ENCODE measurements around the gene UTF1. TPM values are rescaled to one million over a fixed set of nuclear protein-coding genes. Genes with fewer than 3 reads are reported as not detected.

Gene UTF1
- total RNA-seq, 8 experiments from 2014 or later = 0.18 to 0.38 (median 0.24) TPM; not detected in 5

DNA sequence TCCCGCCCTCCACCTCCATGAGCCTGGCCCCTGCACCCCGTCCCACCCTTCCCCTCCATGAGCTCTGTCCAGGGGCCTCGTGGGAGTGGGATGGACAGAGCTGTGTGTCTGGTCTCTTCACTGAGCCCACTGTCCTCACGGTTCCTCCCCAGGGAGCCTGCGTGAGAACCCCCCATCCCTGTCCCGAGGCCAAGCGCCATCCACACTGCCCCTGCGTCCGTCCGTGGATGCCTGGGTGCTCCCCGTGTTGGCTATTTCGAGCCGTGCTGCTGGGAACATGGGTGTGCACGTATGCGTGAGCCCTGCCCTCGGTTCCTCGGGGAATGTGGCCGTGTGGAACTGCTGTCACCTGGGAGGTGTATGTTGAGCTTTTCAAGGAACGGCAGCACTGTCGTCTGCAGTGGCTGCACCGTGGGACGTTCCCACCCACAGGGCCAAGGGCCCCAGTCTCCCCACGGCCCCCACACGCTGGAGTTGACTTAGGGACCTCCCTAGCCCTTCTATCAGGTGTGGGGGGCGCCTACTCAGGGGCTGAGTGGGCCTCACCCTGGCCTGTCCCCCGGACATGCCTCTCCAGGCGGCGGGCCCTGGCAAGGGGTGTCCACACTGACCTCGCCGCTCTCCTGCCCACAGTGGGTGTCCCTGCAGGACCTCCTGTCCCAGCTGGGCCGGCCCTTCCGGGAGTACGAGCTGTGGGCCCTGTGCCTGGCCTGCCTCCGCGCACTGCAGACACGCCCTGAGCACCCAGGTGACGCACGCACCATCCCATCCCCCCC, 41.9 kb upstream of the UTF1 start:
- in situ Hi-C loops (cut with MboI; ENCODE audit: low pct_unique_long_range_greater_than_20kb in 2 of 9, low sequenced_read_pairs in 9 of 9, unreplicated experiment in 9 of 9) = no loop called here
- WGBS, 10 experiments = 94% methylated on average over 9 of the region's 38 CpGs; no CpG with 5 or more reads in 9 of the 10 experiments
- Histone ChIP-seq H3K27ac (peak overlapping the region in 1 of 2 donors; percentile 76), H3K4me3 (no peak overlapping the region), H3K4me1 (replicated peaks in 1 of 2) (peaks cover 19 to 27% of the 10 kb centered on the region in 2 donors)
- ATAC-seq (replicated peaks in 6 of 8) = no peak

DNA sequence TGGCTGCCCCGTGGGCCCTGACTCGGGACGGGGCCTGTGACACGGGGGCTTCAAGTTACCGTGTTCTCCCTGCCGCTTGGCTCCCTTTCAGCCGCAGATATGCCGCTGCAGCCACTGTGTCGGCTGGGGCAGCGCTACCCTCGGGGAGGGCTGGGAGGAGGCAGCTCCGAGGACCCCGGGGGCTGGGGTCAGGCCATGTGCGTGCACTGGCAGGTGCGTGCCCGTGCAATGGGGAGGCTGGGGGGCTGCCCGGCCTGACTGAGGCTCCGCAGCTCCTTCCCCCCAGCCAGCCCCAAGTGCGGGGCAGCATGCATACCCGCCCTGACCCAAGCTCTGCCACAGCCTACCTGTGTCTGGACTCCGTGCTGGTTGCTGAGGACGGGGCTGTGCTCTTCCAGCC, 40.8 kb upstream of the UTF1 start:
- ATAC-seq (replicated peaks in 6 of 8) = no peak
- Histone ChIP-seq H3K4me3 (no peak overlapping the region), H3K4me1 (replicated peaks in 1 of 2) (peaks cover 19 to 27% of the 10 kb centered on the region in 2 donors), H3K27ac (no peak overlapping the region)
- no CpG with 5 or more reads among the region's 22 CpGs for WGBS, 10 experiments
- in situ Hi-C loops (cut with MboI; ENCODE audit: low pct_unique_long_range_greater_than_20kb in 2 of 9, low sequenced_read_pairs in 9 of 9, unreplicated experiment in 9 of 9) = no loop called here

DNA sequence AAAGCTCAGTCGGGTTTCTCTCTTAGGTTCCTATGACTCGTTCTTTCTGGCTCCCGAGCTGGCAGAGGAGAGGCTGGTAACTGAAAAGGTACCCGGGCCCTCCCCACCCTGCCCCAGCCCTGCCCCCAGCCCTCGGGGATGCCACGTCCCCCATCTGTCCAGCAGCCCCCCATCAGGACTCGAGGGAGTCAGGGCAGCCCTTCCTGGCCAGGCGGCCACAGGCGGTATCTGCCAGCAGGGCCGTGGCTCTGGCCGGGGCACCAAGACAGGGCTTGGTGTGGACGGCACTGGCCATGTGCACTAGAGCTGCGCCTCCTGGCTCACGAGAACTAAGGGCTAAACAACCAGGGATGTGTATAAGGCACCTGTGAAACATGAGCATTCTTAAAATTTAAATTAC, 40.3 kb upstream of the UTF1 start:
- 88 to 100% (median 92%) methylated on average over 3 to 8 of the region's 14 CpGs; no CpG with 5 or more reads in 6 of the 10 experiments for WGBS, 10 experiments
- ATAC-seq (replicated peaks in 6 of 8) = no peak
- in situ Hi-C loops (cut with MboI; ENCODE audit: low pct_unique_long_range_greater_than_20kb in 2 of 9, low sequenced_read_pairs in 9 of 9, unreplicated experiment in 9 of 9) = no loop called here
- Histone ChIP-seq H3K4me3 (no peak overlapping the region), H3K27ac (no peak overlapping the region), H3K4me1 (replicated peaks in 1 of 2) (peaks cover 19 to 27% of the 10 kb centered on the region in 2 donors)

DNA sequence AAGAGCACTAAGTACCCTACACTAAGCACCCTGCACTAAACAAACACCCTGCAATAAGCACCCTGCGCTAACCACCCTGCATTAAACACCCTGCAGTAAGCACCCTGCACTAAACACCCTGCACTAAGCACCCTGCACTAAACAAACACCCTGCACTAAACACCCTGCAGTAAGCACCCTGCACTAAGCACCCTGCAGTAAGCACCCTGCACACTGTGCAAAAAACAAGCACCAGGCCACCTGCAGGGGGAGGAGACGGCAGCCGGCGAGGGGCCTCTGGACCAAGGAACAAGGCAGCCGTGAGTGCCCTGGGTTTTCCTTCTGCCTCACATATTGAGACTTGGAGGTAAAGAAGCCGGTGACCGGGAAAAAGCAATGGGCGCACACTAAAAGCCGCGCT, 39.8 kb upstream of the UTF1 start:
- H3K27ac ChIP-seq = no peak overlapping the region
- H3K4me1 ChIP-seq (replicated peaks in 1 of 2) = peaks cover 19 to 27% of the 10 kb centered on the region in 2 donors
- ATAC-seq (replicated peaks in 6 of 8) = no peak
- 60 to 100% (median 66%) methylated on average over 1 to 4 of the region's 10 CpGs; no CpG with 5 or more reads in 4 of the 10 experiments for WGBS, 10 experiments
- H3K4me3 ChIP-seq = no peak overlapping the region
- in situ Hi-C loops (cut with MboI; ENCODE audit: low pct_unique_long_range_greater_than_20kb in 2 of 9, low sequenced_read_pairs in 9 of 9, unreplicated experiment in 9 of 9) = no loop called here

DNA sequence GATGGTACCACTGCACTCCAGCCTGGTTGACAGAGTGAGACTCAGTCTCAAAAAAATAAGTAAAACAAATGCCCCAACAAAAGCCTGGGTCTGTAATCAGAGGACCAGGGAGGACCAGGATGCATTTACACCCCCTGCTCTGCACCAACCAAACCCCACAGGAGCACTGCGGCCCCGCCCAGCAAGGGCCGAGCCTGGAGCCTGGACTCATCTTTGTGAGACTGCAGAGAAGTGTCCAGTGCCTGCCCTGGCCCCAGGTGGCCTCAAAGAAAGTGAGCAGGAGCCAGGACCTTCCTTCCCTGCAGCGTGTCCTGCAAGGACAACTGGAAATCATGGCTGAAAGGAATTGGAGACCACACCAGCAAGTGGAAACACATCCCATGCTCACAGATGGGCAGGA, 38.4 kb upstream of the UTF1 start:
- Histone ChIP-seq H3K4me3 (no peak overlapping the region), H3K27ac (no peak overlapping the region), H3K4me1 (replicated peaks in 1 of 2) (peaks cover 10 to 14% of the 10 kb centered on the region in 2 donors)
- WGBS, 10 experiments = 17 to 100% (median 100%) methylated on average over 1 to 3 of the region's 4 CpGs; no CpG with 5 or more reads in 4 of the 10 experiments
- no peak for ATAC-seq (replicated peaks in 6 of 8)
- in situ Hi-C loops (cut with MboI; ENCODE audit: low pct_unique_long_range_greater_than_20kb in 2 of 9, low sequenced_read_pairs in 9 of 9, unreplicated experiment in 9 of 9) = no loop called here

DNA sequence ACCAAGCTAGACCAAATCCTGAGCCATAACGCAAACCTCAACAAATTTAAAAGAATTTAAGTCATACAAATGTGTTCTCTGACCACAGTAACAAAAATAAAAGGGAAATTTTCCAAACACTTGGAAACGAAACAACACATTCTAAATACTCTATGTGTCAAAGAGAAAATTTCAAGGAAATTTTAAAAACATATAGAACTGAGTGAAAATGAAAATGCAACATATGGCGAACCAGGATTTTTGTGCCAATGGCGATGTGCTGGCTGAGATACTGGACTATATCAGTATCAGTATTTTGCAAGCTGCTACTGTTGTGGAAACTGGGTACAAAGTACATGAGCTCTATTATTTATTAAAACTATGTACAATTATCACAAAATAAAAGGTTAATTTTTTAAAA, 35.9 kb upstream of the UTF1 start:
- Histone ChIP-seq H3K4me3 (no peak overlapping the region), H3K27ac (no peak overlapping the region), H3K4me1 (replicated peaks in 1 of 2) (no peaks in the 10 kb centered on the region)
- 0 to 95% (median 73%) methylated on average over 1 to 4 of the region's 4 CpGs for WGBS, 10 experiments
- in situ Hi-C loops (cut with MboI; ENCODE audit: low pct_unique_long_range_greater_than_20kb in 2 of 9, low sequenced_read_pairs in 9 of 9, unreplicated experiment in 9 of 9) = no loop called here
- no peak for ATAC-seq (replicated peaks in 6 of 8)

DNA sequence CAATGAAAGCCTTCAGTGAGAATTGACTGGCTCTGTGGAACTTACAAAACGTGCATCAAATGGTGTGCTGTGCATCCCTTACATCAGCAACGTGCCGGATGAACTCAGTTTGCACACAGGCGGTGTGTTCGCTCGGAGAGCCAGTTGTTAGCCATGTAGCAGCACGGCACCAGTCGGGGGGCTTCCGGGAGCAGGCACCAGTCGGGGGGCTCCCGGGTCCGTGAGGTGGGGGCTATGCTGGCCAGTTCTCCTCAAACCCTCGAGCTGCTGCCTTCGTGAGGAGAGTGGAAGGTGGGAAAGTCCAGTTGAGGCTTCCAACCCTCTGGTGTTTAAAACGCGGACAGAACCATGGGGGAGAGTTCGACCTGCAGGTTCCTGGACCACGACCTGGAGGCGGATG, 34.9 kb upstream of the UTF1 start:
- Histone ChIP-seq H3K4me3 (no peak overlapping the region), H3K4me1 (replicated peaks in 1 of 2) (no peaks in the 10 kb centered on the region), H3K27ac (no peak overlapping the region)
- 50 to 100% (median 58%) methylated on average over 1 to 7 of the region's 19 CpGs; no CpG with 5 or more reads in 5 of the 10 experiments for WGBS, 10 experiments
- no peak for ATAC-seq (replicated peaks in 6 of 8)
- in situ Hi-C loops (cut with MboI; ENCODE audit: low pct_unique_long_range_greater_than_20kb in 2 of 9, low sequenced_read_pairs in 9 of 9, unreplicated experiment in 9 of 9) = no loop called here

DNA sequence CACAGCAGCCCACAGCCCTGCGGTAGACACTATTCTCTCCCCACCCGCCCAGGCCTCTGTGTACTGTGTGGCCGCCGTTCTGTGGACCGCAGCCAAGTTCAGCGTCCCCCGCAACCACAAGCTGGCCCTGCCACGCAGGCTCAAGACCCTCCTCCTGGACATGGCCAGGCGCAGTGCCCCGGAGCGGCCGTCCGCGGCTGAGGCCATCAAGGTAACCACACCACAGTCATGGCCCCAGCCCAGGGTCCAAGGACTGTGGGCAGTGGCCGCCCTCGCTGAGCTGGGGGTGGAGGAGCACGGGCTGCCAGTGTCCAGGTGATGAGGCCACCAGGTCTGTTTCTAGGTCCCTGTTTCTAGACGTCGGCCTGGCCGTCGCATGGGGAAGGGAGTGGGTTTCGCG, 34.4 kb upstream of the UTF1 start:
- no peak for ATAC-seq (replicated peaks in 6 of 8)
- H3K27ac ChIP-seq = no peak overlapping the region
- no CpG with 5 or more reads among the region's 23 CpGs for WGBS, 10 experiments
- in situ Hi-C loops (cut with MboI; ENCODE audit: low pct_unique_long_range_greater_than_20kb in 2 of 9, low sequenced_read_pairs in 9 of 9, unreplicated experiment in 9 of 9) = no loop called here
- no peaks in the 10 kb centered on the region for H3K4me1 ChIP-seq (replicated peaks in 1 of 2)
- H3K4me3 ChIP-seq = no peak overlapping the region

DNA sequence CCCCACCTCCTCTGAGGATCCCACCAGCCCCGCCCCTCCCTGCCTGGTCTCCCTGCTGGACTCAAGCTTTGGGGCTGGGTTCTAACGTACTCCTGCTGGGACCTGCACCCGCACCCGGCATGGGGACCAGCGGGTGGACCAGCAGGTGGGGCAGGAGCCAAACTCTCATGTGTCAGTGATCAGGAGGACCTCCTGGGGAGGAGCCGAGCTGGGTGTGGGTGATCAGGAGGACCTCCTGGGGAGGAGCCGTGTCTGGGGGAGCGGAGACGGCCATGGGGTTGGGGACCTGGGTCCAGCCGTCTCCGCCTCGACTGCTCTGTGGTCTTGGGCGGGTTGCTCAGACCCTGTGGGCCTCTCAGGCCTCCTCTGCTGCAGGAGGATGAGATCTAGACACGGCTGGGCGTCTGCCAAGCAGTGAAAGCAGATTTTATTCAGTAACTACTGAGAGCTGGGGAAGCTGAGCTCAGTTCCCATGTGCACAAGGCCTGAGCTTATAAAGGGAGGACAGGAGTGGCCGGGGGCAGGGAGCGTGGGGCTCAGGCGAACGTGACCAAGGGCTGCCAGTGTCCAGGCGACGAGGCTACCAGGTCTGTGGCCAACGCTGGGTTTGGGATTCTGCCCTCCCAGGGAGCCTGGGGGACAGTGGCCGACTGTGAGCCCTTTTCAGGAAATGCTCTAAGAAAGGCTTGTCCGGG, 33.6 kb upstream of the UTF1 start:
- 47 to 100% (median 69%) methylated on average over 1 to 10 of the region's 24 CpGs; no CpG with 5 or more reads in 5 of the 10 experiments for WGBS, 10 experiments
- in situ Hi-C loops (cut with MboI; ENCODE audit: low pct_unique_long_range_greater_than_20kb in 2 of 9, low sequenced_read_pairs in 9 of 9, unreplicated experiment in 9 of 9) = no loop called here
- no peak overlapping the region for H3K27ac ChIP-seq

DNA sequence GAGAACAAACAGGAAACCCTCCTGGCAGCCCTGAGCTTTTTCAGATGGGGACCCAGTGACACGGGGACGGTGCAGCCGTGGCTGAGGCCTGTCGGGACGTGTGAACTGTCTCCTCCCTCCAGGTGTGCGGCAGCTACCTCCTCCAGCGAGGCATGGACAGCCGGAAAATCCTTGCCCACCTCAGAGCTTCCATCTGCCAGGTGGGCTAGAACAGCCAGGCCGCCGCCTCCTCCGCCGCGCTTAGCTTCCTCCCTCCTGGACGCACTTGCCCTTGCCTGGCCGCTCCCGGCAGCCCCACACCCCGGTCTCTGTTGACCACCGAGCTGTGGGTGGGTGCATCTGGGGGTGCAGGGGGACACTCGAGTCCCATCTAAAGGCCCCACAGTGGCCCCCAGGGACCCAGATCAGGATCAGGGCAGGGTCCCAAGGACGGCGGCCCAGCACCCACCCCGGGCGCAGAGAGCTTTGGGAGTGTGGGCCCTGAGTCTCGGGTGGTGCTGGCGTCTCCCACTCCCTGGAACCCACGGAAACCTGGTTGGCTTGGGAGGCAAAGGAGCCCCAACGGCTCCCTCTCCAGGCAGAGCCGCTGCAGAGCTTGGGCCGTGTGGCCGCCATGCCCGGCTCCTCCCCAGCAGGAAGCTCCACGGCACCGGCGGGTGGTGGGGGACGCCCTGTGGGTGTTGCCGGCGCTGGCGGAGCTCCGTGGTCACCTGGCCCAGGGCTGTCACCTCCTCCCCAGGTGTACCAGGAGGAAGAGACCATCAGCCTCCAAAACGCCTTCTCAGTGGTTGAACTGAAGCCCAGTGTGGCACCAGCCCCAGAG, 32.9 kb upstream of the UTF1 start:
- WGBS, 10 experiments = 20 to 100% (median 93%) methylated on average over 1 to 8 of the region's 40 CpGs; no CpG with 5 or more reads in 7 of the 10 experiments
- Histone ChIP-seq H3K27ac (no peak overlapping the region), H3K4me1 (replicated peaks in 1 of 2) (no peaks in the 10 kb centered on the region), H3K4me3 (no peak overlapping the region)
- in situ Hi-C loops (cut with MboI; ENCODE audit: low pct_unique_long_range_greater_than_20kb in 2 of 9, low sequenced_read_pairs in 9 of 9, unreplicated experiment in 9 of 9) = no loop called here
- no peak for ATAC-seq (replicated peaks in 6 of 8)

More for the DNA sequence above, 33.6 kb upstream of the UTF1 start:
- Histone ChIP-seq H3K4me1 (replicated peaks in 1 of 2) (no peaks in the 10 kb centered on the region), H3K4me3 (no peak overlapping the region)
- ATAC-seq (replicated peaks in 6 of 8) = peak in 2 of 8 experiments; percentile 16 to 31

DNA sequence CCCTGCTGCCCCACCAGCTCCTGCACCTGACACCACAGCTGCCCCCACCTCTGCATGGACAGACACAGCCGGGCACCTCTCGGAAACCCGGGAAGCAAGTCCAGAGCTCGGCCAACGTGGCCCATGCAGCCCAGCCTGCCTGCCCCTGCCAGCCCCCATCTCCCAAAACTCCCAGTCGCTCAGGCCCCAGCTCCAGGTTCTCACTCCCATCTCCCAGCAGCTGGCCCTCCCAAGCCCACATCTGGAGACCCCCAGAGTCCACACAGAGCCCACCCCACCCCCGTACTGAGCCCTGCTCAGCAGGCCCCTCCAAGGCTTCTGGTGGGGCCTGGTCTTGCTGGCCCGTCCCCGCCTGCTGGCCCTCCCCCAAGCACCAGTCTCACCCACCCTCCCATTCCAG, 32.2 kb upstream of the UTF1 start:
- no peak for ATAC-seq (replicated peaks in 6 of 8)
- Histone ChIP-seq H3K4me3 (no peak overlapping the region), H3K27ac (no peak overlapping the region), H3K4me1 (replicated peaks in 1 of 2) (no peaks in the 10 kb centered on the region)
- in situ Hi-C loops (cut with MboI; ENCODE audit: low pct_unique_long_range_greater_than_20kb in 2 of 9, low sequenced_read_pairs in 9 of 9, unreplicated experiment in 9 of 9) = no loop called here
- 85% methylated on average over 4 of the region's 9 CpGs; no CpG with 5 or more reads in 9 of the 10 experiments for WGBS, 10 experiments

DNA sequence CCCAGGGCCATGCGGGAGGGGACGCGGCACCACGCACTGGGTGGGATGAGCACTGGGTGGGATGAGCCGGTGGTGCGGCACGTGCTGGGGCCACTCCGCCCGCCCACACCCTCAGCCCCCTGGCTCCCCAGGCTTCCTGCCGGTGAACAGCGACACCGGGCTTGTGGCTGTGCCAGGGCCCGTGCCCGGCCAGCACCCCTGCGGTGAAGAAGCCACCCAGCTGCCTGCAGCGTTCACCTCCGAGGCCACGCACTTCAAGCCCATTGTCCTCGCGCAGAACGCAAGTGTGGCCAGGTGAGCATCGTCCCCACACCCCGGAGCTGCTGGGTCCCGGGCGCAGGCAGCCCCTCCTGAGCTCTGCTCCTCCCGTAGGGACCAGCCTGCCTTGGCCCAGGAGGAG, 31.8 kb upstream of the UTF1 start:
- in situ Hi-C loops (cut with MboI; ENCODE audit: low pct_unique_long_range_greater_than_20kb in 2 of 9, low sequenced_read_pairs in 9 of 9, unreplicated experiment in 9 of 9) = no loop called here
- WGBS, 10 experiments = no CpG with 5 or more reads among the region's 26 CpGs
- Histone ChIP-seq H3K27ac (no peak overlapping the region), H3K4me1 (replicated peaks in 1 of 2) (no peaks in the 10 kb centered on the region), H3K4me3 (no peak overlapping the region)
- no peak for ATAC-seq (replicated peaks in 6 of 8)

All from motor neuron (in vitro differentiated cells).